Right lobe of liver (tissue), 6 donors: ENCODE results near the gene UNC79. TPM values are rescaled to one million over a fixed set of nuclear protein-coding genes. Genes with fewer than 3 reads are reported as not detected.

ENCODE experiments used
- ATAC-seq, 4 donors: fragments of 200-7000 bp; cut with Tn5 transposase; one replicate each; pipeline ENCODE4 v1.9.1; 2020; ENCODE audit warnings: mild to moderate bottlenecking in 4 of 4, moderate library complexity in 4 of 4
- DNase-seq, 3 donors: peaks; one replicate each; pipeline ENCODE4 v3.0.0-alpha.2; 2020
- H3K27ac ChIP-seq, 3 donors: fragments of 200-600 bp; one replicate each; pipeline ENCODE4 v1.8.0; 2022
- H3K27me3 ChIP-seq, 2 donors: fragments of 200-600 bp; one replicate each; pipeline ENCODE4 v1.8.0; 2022
- H3K36me3 ChIP-seq, 4 donors: fragments of 200-600 bp; sonication (generic) in 1 of 4; one replicate each; pipeline versions ENCODE4 v1.5.1 to v1.8.0; 2017 to 2022; ENCODE audit warnings: control low read depth in 1 of 4
- H3K4me1 ChIP-seq, 4 donors: fragments of 200-600 bp; sonication (generic) in 1 of 4; one replicate each; pipeline versions ENCODE4 v1.5.1 to v1.8.0; 2017 to 2022; ENCODE audit warnings: control low read depth in 1 of 4
- H3K4me3 ChIP-seq, 3 donors: fragments of 200-600 bp; one replicate each; pipeline ENCODE4 v1.8.0; 2022
- H3K9me3 ChIP-seq, 4 donors: fragments of 200-600 bp; sonication (generic) in 1 of 4; one replicate each; pipeline versions ENCODE4 v1.5.1 to v1.8.0; 2017 to 2022; ENCODE audit warnings: control low read depth in 1 of 4
- POLR2A ChIP-seq: fragments of 450-650 bp; IDR thresholded peaks from one replicate; pipeline ENCODE4 v1.6.1; 2017; ENCODE audit warnings: antibody characterized with exemption, mild to moderate bottlenecking
- WGBS: methylation state at CpG from one replicate; pipeline ENCODE4 v1.1.6; 2018; ENCODE audit warnings: low coverage, low lambda C conversion rate; ENCODE audit not compliant: insufficient coverage; ENCODE audit errors: missing lambda C conversion rate; 5-methylcytosine and 5-hydroxymethylcytosine counted together
- intact Hi-C, 2 donors: fragments of 100-400 bp; cut with DNase I; formaldehyde crosslinking; loops; one replicate each; pipeline versions ENCODE4 v1.11.2 to v1.14.1; 2022
- total RNA-seq, 6 experiments: library from RNA; depleted of rRNA in 2 of 6; stranded (reverse); fragments of >200 nt in 2 of 6; fragmentation: NEBNext Ultra II Directional in 3 of 6; extraction: Animal tissue kit (Norgen Biotek cat#: 25700) in 3 of 6; gene quantifications; one replicate each; pipeline versions ENCODE4 v1.1.0 to v1.2.4, GENCODE V29; 2016 to 2023
- TF ChIP-seq, protein P1 (sequence below), 4 donors: fragments of 200-600 bp in 3 of 4; fragments of 450-650 bp in 1 of 4; IDR thresholded peaks; one replicate each; pipeline versions ENCODE4 v1.5.1 to v1.8.0; 2016 to 2022; ENCODE audit warnings: antibody characterized with exemption in 4 of 4, mild to moderate bottlenecking in 2 of 4
- donor health status: DM: no; HTN: yes; CAD: no.
- donor health status: DM: no; HTN: no; CAD: no.
- donor health status: DM: no; HTN: no; CAD: no.
- donor health status: DM: no; HTN: yes; CAD: no.
- donor health status: DM: no; HTN: yes; CAD: no.

Gene UNC79
- total RNA-seq, 6 experiments from 2014 or later, result 0.04 to 0.10 (median 0.07) TPM; not detected in 2

DNA sequence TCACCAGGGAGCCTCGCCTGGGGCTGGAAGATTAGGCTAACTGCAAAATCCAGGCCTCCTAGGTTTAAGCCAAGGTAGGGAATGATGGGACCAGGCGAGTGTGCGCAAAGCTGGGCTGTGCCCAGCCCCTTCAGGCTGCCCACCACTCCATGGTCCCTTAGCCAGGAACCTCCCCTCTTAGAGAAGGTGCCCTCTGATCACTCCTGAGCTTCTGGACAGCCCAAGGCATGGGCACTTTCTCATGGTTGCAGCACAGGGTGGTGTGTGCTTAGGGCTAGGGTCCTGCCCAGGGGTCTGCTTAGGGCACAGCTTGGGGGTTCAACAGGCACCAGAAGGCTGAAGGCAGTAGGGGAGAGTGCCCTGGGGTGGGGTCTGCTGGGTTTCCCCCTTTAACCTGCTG, 288.5 kb downstream of the UNC79 start:
- DNase-seq, result no peak
- WGBS, result no CpG with 5 or more reads among the region's 3 CpGs
- H3K27ac ChIP-seq, result no peak overlapping the region

DNA sequence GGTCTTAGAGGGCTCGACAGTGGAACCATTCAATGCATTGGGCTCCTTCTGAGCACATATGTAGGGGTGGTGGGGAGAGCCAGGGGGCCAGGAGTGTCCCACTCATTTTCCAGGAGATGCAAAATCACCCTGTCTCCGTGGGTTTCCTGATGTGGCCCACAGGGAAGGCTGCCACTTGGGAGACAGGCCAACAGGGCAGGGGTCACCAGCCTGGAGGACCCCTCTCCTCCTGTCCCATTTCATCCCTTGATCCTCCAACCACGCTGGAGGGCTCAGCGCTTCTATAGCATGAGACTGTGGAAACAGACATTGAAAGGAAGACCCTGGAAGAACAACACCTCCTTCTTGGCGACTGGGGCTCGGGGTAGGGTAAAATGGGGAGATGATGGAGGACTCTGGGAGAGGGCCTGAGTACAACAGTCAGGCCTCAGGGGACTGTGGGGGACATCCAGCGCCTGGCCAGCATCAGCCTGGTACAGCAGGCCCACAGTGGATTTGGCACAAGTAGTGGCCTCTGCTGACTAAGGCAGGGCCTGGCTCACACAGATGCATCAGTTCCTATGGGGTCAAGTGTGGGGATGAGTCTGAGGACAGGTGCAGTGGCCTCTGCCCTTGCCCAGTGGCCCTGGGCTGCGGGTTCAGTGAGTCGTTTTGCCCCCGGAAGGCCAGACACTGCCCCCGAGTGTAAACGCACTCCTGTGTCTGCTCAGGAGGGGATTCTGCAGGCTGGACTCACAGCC, 289.5 kb downstream of the UNC79 start:
- Histone ChIP-seq H3K4me1 (no peaks in the 10 kb centered on the region), H3K27ac (no peak overlapping the region), H3K9me3 (no peaks in the 10 kb centered on the region), H3K27me3 (no peaks in the 10 kb centered on the region), H3K4me3 (no peak overlapping the region), H3K36me3 (no peaks in the 10 kb centered on the region)
- 60% methylated on average over 3 of the region's 12 CpGs for WGBS
- TF ChIP-seq, protein P1, sequence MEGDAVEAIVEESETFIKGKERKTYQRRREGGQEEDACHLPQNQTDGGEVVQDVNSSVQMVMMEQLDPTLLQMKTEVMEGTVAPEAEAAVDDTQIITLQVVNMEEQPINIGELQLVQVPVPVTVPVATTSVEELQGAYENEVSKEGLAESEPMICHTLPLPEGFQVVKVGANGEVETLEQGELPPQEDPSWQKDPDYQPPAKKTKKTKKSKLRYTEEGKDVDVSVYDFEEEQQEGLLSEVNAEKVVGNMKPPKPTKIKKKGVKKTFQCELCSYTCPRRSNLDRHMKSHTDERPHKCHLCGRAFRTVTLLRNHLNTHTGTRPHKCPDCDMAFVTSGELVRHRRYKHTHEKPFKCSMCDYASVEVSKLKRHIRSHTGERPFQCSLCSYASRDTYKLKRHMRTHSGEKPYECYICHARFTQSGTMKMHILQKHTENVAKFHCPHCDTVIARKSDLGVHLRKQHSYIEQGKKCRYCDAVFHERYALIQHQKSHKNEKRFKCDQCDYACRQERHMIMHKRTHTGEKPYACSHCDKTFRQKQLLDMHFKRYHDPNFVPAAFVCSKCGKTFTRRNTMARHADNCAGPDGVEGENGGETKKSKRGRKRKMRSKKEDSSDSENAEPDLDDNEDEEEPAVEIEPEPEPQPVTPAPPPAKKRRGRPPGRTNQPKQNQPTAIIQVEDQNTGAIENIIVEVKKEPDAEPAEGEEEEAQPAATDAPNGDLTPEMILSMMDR (IDR thresholded peaks at IDR 0.05), result no peak
- no peak for DNase-seq
- intact Hi-C loops, result no loop called here
- no peak for ATAC-seq

More for the DNA sequence above, 288.5 kb downstream of the UNC79 start:
- TF ChIP-seq, protein P1 (IDR thresholded peaks at IDR 0.05), result no peak
- no peak for TF ChIP-seq POLR2A
- no peaks in the 10 kb centered on the region for H3K9me3 ChIP-seq
- no peak for ATAC-seq
- H3K27me3 ChIP-seq, result no peaks in the 10 kb centered on the region
- H3K4me1 ChIP-seq, result no peaks in the 10 kb centered on the region
- intact Hi-C loops, result no loop called here
- no peaks in the 10 kb centered on the region for H3K36me3 ChIP-seq
- no peak overlapping the region for H3K4me3 ChIP-seq

DNA sequence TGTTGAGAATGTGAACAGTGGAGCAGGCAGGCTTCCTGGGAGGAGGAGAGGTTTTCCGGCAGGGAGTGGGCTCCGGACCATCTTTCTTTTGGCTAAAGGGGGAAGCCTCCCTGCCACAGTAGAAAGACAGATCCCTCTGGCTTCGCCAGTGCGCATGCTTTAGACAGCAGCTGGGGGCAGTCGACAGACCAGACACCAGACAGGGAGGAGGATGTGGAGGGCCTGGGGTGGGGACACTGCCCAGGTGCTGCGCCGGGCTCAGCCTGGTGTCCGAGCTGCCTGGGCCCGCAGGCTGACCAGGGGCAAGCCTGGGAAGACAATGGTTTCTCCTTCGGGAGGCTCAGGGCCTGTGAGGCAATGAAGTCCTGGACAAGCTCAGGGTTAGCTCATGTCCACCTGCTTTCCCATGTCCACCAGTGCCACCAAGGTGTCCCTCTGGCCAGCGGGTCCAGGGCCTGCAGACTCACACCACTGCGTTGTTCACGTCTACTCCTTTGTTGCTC, 290.3 kb downstream of the UNC79 start:
- H3K4me1 ChIP-seq, result no peaks in the 10 kb centered on the region
- no peak for ATAC-seq
- TF ChIP-seq POLR2A, result no peak
- TF ChIP-seq, protein P1 (IDR thresholded peaks at IDR 0.05), result no peak
- no peaks in the 10 kb centered on the region for H3K27me3 ChIP-seq
- WGBS, result 55% methylated on average over 2 of the region's 13 CpGs
- no peaks in the 10 kb centered on the region for H3K9me3 ChIP-seq
- no peaks in the 10 kb centered on the region for H3K36me3 ChIP-seq
- no peak overlapping the region for H3K27ac ChIP-seq
- DNase-seq, result no peak
- no peak overlapping the region for H3K4me3 ChIP-seq
- intact Hi-C loops, result no loop called here

DNA sequence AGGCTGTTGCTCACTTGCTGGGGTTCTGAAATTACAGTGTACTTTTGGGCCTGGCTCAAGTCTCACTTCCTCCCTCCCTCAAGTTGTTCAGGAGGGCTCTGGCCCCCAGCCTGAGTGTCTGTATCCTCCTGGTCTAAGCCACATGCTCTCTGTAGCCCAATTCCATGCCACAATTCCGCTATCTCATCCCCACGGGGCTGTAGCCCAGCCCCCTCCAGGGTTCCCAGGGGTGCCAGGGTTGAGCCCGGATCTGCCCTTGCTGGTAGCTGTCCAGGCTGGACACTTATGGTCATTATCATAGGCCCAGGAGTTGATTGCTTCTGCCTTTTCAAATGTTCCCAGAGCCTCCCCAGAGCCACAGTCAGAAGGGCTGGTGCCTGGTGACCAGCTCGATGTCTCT, 292.3 kb downstream of the UNC79 start:
- no peak for TF ChIP-seq POLR2A
- TF ChIP-seq, protein P1 (IDR thresholded peaks at IDR 0.05), result no peak
- H3K36me3 ChIP-seq, result no peaks in the 10 kb centered on the region
- DNase-seq, result no peak
- no peaks in the 10 kb centered on the region for H3K4me1 ChIP-seq
- H3K4me3 ChIP-seq, result no peak overlapping the region
- H3K9me3 ChIP-seq, result no peaks in the 10 kb centered on the region
- intact Hi-C loops, result no loop called here
- 86% methylated on average over 1 of the region's 4 CpGs for WGBS
- no peak overlapping the region for H3K27ac ChIP-seq
- ATAC-seq, result no peak
- no peaks in the 10 kb centered on the region for H3K27me3 ChIP-seq
